ENCODE data around the gene KCNK1. TPM values are rescaled to one million over a fixed set of nuclear protein-coding genes. Genes with fewer than 3 reads are reported as not detected.

Gene KCNK1
- total and polyA plus RNA-seq, 2 of the 4 experiments (the other 2 are of a cell fraction) = 0.90 to 1.6 TPM

DNA sequence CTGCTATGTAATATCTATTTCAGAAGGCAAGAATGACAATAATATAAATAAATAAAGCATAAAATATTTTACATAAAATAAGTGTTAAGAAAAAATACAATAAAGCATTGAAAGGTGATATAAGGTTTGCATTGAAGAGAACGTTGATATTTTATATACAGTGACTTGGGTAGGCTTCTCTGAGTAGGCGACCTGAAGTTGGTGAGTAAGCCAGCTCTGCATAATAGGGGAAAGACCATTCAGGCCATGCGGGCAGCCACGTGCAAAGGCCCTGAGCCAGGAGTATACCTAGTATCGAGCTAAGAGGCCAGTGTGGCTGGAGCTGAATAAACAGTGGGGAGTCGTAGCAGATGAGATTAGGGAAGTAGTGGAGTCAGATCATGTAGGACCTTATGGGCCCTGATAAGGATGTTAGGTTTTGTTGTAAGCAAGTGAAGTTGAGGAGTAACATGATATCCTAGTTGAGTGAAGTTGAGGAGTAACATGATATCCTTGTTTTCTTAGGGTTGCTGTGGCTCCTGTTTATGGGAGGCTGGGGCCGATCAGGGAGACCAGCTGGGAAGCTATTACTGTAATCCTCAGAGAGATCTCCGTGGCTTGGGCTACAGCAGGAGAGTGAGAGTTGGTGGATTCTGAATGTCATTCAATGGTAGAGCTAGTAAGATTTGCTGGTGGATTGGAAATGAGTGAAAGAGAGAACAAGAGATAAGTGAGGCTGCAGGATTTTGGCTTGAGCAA lies 22.0 kb downstream of the KCNK1 start:
- H2BK5ac ChIP-seq (ENCODE audit: low read depth, low read length, poor library complexity, severe bottlenecking) = no peak overlapping the region
- WGBS, 2 experiments (ENCODE audit: extremely low coverage in 2 of 2, insufficient read length in 1 of 2) = 22% methylated on average over 5 of the region's 8 CpGs; no CpG with 5 or more reads in 1 of the 2 experiments
- no peak overlapping the region for H2BK120ac ChIP-seq (ENCODE audit: low read depth, low read length)
- no peaks in the 10 kb centered on the region for H3K79me1 ChIP-seq (ENCODE audit: low read depth in 1 of 2, low read length in 2 of 2)
- no peak overlapping the region for H3K9ac ChIP-seq (ENCODE audit: low read depth, low read length)
- DNase-seq (peak; percentile 62), ATAC-seq (ENCODE audit: low read depth) (no peak)
- H3K4me1 ChIP-seq (ENCODE audit: control insufficient read depth, insufficient read depth, low read length) = no peaks in the 10 kb centered on the region
- H3K56ac ChIP-seq (ENCODE audit: extremely low read depth, insufficient read depth, low read length) = no peak overlapping the region
- no peak overlapping the region for H2AK9ac ChIP-seq (replicated peaks; ENCODE audit: low read depth, low read length, poor library complexity)
- no peak overlapping the region for H3K4ac ChIP-seq (ENCODE audit: low read depth, low read length)
- no peak overlapping the region for H3K4me2 ChIP-seq (ENCODE audit: low read depth, low read length)
- H3K18ac ChIP-seq (ENCODE audit: low read depth, low read length) = no peak overlapping the region
- H2AK5ac ChIP-seq (ENCODE audit: low read depth, low read length) = no peak overlapping the region
- H2BK20ac ChIP-seq (ENCODE audit: low read depth, low read length) = no peak overlapping the region
- no peak overlapping the region for H4K91ac ChIP-seq (ENCODE audit: insufficient read depth, low read depth, low read length)
- no peaks in the 10 kb centered on the region for H4K20me1 ChIP-seq (ENCODE audit: insufficient read depth, low read length)
- H2BK15ac ChIP-seq (ENCODE audit: low read depth, low read length) = no peak overlapping the region
- no TSS peak for BruUV-seq (replicated peaks)
- no peak overlapping the region for H2AFZ ChIP-seq (replicated peaks; ENCODE audit: low read length, poor library complexity)
- in situ Hi-C loops (cut with MboI; ENCODE audit: low sequenced_read_pairs) = no loop called here
- no peak overlapping the region for H4K8ac ChIP-seq (ENCODE audit: low read depth in 2 of 2, low read length in 2 of 2)
- H3K36me3 ChIP-seq (ENCODE audit: control insufficient read depth, insufficient read depth, low read length) = no peaks in the 10 kb centered on the region
- H3K23ac ChIP-seq (ENCODE audit: low read depth, low read length) = no peak overlapping the region
- H3K4me3 ChIP-seq (ENCODE audit: insufficient read depth, low read depth, low read length) = no peak overlapping the region
- dilution Hi-C loops (cut with HindIII; ENCODE audit: low sequenced_read_pairs, unreplicated experiment) = no loop called here
- no peak overlapping the region for H3K27ac ChIP-seq (ENCODE audit: insufficient read depth, low read length)
- no peak overlapping the region for H4K5ac ChIP-seq (ENCODE audit: low read depth, low read length)
- ChIA-PET POLR2A (ENCODE audit: unreplicated experiment) (no interaction called here), CTCF (no interaction called here)
- no peaks in the 10 kb centered on the region for H3K9me1 ChIP-seq (ENCODE audit: insufficient read depth, low read length)
- H3K27me3 ChIP-seq (ENCODE audit: control insufficient read depth, insufficient read depth, low read length) = no peaks in the 10 kb centered on the region
- TF ChIP-seq FOS (IDR thresholded peaks at IDR 0.05; ENCODE audit: low read depth, low read length) = no peak
- TF ChIP-seq, protein P1, sequence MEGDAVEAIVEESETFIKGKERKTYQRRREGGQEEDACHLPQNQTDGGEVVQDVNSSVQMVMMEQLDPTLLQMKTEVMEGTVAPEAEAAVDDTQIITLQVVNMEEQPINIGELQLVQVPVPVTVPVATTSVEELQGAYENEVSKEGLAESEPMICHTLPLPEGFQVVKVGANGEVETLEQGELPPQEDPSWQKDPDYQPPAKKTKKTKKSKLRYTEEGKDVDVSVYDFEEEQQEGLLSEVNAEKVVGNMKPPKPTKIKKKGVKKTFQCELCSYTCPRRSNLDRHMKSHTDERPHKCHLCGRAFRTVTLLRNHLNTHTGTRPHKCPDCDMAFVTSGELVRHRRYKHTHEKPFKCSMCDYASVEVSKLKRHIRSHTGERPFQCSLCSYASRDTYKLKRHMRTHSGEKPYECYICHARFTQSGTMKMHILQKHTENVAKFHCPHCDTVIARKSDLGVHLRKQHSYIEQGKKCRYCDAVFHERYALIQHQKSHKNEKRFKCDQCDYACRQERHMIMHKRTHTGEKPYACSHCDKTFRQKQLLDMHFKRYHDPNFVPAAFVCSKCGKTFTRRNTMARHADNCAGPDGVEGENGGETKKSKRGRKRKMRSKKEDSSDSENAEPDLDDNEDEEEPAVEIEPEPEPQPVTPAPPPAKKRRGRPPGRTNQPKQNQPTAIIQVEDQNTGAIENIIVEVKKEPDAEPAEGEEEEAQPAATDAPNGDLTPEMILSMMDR (conservative IDR thresholded peaks at IDR 0.05; ENCODE audit: low read depth, low read length) = no peak
- no peak for TF ChIP-seq NFE2L2 (IDR thresholded peaks at IDR 0.05; ENCODE audit: low read depth, low read length)
- no peak for TF ChIP-seq MAZ (IDR thresholded peaks at IDR 0.05; ENCODE audit: borderline replicate concordance, low read depth, low read length)
- no peak for TF ChIP-seq RCOR1 (IDR thresholded peaks at IDR 0.05; ENCODE audit: insufficient replicate concordance, low read length)
- TF ChIP-seq, protein P2, sequence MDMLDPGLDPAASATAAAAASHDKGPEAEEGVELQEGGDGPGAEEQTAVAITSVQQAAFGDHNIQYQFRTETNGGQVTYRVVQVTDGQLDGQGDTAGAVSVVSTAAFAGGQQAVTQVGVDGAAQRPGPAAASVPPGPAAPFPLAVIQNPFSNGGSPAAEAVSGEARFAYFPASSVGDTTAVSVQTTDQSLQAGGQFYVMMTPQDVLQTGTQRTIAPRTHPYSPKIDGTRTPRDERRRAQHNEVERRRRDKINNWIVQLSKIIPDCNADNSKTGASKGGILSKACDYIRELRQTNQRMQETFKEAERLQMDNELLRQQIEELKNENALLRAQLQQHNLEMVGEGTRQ (IDR thresholded peaks at IDR 0.05; ENCODE audit: low read depth, low read length) = no peak
- no peak for TF ChIP-seq RAD21 (IDR thresholded peaks at IDR 0.05; ENCODE audit: low read length)
- TF ChIP-seq BHLHE40 (IDR thresholded peaks at IDR 0.05; ENCODE audit: low read depth, low read length) = no peak
- TF ChIP-seq CHD1 (IDR thresholded peaks at IDR 0.05; ENCODE audit: low read depth, low read length) = no peak
- TF ChIP-seq CEBPB (IDR thresholded peaks at IDR 0.05; ENCODE audit: low read depth, low read length) = no peak
- TF ChIP-seq MXI1 (IDR thresholded peaks at IDR 0.05; ENCODE audit: borderline replicate concordance, low read depth, low read length) = no peak
- no peak for TF ChIP-seq POLR2A (IDR thresholded peaks at IDR 0.05; ENCODE audit: low read depth, low read length)
- TF ChIP-seq, protein P3, sequence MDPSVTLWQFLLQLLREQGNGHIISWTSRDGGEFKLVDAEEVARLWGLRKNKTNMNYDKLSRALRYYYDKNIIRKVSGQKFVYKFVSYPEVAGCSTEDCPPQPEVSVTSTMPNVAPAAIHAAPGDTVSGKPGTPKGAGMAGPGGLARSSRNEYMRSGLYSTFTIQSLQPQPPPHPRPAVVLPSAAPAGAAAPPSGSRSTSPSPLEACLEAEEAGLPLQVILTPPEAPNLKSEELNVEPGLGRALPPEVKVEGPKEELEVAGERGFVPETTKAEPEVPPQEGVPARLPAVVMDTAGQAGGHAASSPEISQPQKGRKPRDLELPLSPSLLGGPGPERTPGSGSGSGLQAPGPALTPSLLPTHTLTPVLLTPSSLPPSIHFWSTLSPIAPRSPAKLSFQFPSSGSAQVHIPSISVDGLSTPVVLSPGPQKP (IDR thresholded peaks at IDR 0.05; ENCODE audit: borderline replicate concordance, low read depth, low read length) = no peak
- TF ChIP-seq RFX5 (IDR thresholded peaks at IDR 0.05; ENCODE audit: low read depth, low read length) = no peak
- H3K9me3 ChIP-seq (ENCODE audit: control insufficient read depth, insufficient read depth, low read length) = 0 out of 2 replicates have a peak, but pooled peaks cover 2% of the 10 kb centered on the region
- intact Hi-C loops (cut with micrococcal nuclease) = no loop called here
- H3K14ac ChIP-seq (replicated peaks; ENCODE audit: low read depth, low read length) = no peak overlapping the region

Measured in IMR-90 (cell line).